HG02943 (cell line): ENCODE measurements around the gene AFAP1L2.

ENCODE experiments used
- ATAC-seq: cut with Tn5 transposase; IDR thresholded peaks from one replicate; pipeline ENCODE4 v1.9.1; 2021; ENCODE audit warnings: mild to moderate bottlenecking, low read depth, moderate library complexity; ENCODE audit not compliant: unreplicated experiment

AFAP1L2 gene

DNA sequence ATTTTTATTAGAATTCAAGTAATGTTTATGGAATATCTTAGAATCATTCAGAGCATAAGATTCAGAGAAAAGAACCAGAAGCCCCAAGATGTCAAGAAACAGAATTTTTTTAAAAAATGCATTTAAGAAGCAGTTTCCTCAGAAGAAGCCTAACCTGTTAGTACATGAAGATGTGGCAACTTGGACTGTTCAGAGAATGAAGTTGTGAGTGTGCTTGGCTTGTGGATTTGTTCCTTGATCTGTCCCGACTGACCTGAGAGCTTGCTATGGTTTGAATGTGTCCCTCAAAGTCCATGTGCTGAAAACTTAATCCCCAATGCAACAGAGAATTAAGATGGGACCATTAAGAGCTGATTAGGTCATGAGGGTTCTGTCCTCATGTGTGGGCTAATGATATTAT lies 13.8 kb upstream of the AFAP1L2 start:
- no peak for ATAC-seq

- ATAC-seq, result no peak
Observed at GRCh38 chr10:114412907-114413797, 8.8 kb upstream of the AFAP1L2 start.

GRCh38 chr10:114408968-114409444 lies 4.7 kb upstream of the AFAP1L2 start:
- no peak for ATAC-seq

DNA sequence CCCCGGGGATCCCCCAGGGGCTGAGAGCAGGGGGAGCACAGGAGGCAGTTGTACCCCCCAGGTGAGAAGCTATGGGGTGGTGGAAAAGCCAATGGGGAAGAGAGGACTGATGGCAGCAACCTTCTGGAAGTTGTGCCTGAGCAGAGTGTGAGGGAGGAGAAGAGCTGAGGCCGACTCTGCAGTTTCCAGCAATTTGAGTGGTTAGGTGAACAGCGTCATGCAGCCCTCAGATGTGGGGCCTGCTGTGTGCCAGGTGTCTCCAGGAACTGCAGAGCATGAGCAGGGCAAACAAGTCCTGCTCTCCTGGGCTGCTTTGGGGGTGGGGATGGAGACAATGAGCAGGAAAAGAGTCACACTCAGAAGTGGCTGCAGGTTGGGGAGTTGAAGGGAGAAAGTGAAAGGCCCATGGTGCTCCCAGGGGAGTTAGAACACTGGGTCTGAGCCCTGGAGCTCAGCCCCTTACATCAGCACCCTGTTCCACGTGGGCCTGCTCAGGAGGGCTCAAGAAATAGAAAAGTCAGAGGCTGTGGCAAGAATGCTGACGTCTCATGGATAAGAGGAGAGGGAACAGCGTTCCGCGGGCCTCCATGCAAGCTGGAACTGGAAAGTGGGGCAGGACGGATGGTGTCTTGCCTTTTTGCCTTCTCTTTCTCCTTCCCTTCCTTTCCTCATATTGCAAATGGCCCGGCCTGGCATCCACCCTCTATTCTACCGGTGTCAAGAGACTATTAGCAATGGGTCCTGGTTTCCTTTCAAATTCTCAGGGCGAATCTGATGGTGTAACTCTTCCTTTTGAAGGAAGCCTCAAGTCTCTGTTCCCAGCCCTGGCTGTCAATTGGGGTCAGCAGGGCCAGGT lies 4.0 kb upstream of the AFAP1L2 start:
- ATAC-seq, result no peak

GRCh38 chr10:114406455-114406854 lies 2.2 kb upstream of the AFAP1L2 start:
- no peak for ATAC-seq

DNA sequence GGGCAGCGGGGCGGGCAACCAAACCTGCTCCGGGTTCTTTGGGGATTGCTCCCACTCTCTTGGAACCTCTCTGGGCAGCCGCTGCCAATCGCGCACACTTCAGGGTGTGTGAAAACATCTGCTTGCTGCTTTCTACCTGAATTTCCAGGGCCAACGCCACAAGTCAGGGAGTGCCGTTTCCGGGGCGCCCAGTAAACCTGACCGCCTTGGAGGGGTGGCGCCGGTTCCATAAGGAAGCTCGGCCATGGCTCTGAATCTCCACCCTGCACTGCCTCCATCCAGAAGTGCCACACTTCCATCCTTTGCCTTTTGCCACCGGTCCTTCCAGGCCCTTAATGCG lies 679 bp upstream of the AFAP1L2 start:
- ATAC-seq, result no peak

- no peak for ATAC-seq
Observed at GRCh38 chr10:114403541-114404161, 651 bp downstream of the AFAP1L2 start.

DNA sequence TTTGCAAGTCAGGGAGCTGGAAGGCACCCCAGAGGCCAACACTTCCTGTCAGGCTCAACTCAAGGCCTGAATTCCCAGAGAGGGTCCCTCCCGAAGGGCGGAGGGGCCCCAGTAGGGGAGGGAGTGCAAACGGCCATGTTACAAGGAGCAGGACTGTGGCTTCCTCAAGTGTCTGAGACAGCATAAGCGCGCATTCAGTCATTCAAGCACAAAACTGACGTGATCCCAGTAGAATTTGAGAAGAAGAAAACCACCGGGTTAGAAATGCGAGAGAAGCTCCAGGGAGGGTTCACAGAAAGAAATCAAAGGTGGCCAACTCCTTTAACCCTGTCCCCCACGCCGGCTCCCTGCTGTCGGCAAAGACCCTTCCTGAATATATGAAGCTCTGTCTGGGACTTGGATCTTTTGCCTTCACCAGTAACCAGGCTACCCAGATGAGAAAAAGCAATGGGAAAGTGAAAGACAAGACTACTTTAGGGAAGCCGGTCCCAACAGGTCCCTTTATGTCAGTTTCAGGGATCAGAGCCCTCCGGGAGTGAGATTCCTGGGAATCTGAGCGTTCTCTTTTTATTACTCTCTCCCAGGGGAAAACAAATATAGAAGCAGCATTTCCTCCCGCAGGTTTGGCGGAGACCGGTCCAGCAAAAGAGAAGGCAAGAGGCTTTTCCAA lies 1.3 kb downstream of the AFAP1L2 start:
- no peak for ATAC-seq

DNA sequence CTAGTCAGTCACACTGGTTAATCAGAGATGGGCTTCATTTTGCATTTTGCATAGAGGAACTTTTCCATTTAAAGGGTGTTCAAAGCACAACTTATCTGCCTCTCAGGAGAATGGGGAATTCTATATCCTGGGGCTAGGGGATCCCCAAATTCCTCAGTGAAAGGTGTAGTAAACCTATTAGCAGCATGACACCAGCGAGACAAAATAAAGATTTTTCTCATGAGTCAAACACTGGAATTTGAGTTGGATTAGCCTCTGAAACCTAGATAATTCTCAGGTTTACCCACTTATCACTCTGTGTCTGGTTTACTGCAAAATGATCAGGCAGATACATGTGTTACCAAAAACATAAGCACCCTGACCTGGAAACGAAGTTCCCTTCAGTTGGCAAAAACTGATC lies 2.1 kb downstream of the AFAP1L2 start:
- ATAC-seq, result no peak

DNA sequence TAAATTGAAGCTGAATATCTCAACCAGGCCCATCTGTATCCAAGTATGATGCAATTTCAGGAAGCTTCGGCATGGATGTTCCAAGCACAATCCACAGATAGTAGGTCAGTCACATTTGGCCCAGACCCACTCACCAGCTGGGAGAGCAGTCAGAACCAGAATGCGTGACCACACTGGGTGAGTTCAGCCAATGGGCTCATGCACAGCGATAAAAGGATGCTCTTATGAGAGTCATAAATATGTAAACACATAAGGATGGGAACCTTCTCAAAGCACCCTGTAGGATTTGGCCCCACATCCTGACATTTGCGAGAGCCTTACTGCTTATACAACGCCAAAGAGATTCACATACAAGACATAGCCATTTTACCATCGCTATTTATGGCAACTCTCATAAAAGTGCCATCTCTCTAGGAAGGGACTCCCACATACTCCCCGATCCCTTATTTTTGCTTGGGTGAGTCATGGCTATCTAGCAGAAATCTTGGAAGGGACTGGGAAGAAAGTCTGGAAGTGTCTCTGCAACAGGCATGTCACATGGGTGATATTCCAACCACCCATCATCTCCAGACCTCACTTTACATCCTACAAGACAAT lies 3.0 kb downstream of the AFAP1L2 start:
- ATAC-seq, result no peak

DNA sequence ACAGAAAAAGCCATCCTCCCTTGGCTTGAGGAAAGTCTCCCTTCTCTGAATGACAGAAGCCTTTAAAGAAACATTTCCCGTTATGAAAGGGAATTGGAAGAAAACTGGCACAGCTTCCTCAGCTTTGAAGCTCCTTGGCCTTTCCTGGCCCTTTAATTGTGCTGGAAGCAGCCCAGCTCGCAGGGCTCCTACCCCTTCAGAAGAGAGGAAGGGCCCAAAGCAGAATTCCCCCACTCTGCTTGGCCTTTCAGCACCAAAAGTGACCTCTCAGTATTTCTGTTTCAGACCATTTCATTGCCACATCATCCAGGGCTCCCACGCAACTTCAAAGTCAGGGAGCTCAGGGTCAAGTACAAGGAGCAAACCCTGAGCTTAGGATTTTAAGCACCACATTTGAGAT lies 4.2 kb downstream of the AFAP1L2 start:
- no peak for ATAC-seq

GRCh38 chr10:114399576-114399975 lies 4.7 kb downstream of the AFAP1L2 start:
- no peak for ATAC-seq

GRCh38 chr10:114398587-114399331 lies 5.5 kb downstream of the AFAP1L2 start:
- no peak for ATAC-seq

- ATAC-seq, result no peak
Observed at GRCh38 chr10:114397651-114398145, 6.6 kb downstream of the AFAP1L2 start.

DNA sequence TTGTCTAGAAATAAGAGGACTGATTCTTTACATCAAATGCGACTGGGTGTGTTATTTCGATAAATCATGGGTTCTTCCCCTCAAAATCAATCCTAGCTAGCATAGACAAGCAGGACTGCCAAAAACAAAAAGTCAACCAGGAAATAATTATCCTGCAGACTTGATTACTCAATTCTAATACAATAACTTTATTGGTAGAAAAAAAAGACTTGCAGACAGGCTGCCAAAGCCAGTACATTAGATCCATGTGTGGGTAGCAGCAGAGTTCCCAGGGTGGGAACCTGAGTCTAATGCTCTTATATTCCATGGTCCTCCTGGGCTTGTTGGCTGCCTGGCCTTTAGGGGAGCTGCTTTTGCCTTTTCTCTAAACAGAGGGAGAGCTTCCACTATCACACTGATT lies 7.8 kb downstream of the AFAP1L2 start:
- ATAC-seq, result no peak

DNA sequence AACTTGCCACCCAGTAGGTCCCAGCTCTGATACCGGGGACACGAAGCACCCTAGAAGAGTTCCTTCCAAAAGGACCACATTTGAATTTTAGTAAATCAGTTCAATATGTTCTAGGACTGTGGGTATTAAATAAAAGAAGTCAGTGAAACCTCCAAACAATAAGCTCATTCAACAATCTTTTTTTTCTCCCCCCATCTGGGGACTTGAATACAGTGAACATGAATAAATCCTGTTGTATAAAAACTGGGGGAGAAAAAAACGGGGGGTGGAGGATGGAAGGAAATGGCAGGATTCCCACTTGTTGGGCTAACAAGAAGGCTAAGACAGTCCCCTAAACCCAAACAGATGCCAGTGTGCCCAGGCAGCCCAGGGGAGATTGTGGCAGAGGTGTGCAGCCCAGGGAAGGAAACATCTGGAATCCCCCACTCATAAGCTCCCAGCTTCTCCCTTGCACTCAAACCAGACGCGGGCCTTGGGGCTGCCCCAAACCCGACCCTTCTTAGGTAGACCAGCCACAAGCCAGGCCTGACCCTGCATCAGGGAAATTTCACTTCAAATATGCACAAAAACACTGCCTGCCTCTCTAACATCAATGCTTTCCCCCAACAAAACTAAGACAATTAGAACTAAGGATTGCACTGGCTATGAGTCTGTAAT lies 8.8 kb downstream of the AFAP1L2 start:
- ATAC-seq, result no peak

GRCh38 chr10:114394531-114394930 lies 9.8 kb downstream of the AFAP1L2 start:
- ATAC-seq, result no peak

DNA sequence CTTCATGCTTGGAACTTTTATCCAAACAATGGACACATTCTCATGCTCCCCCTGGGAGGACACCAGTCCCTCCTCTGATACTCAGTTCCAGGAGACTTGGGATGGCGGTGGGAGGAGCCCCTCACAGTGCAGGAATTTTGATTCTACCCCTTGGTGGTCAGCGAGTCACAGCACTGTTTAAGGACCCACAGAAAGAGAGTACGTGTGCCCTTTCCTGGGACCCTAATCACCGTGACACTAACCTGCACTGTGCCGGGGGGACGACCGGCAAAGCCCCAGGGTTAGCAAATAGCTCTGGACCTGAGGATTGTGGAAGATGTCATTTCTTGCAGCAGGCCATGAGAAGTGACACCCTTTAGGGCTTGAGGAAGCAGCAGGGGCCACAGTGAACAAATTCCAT lies 10.4 kb downstream of the AFAP1L2 start:
- no peak for ATAC-seq

DNA sequence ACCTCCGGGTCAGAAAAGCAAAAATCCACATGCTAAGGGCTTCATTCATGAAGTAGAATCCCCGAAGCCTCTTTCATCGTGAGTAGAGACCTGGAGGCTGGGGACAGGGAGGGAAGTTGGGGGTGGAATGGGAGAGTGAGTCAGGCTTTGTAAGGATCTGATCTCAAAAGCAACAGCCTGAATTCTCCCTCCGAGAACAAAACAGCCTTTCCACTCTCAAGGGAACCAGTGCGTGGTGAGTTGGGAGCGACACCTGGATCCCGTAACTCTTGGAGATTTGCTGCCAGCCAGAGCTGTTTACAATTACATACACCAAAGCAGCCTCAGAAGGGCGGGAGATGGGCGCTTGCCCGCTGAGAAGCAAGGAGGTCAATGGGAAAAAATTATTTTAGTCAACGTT lies 10.8 kb downstream of the AFAP1L2 start:
- no peak for ATAC-seq
